ENCODE results near the gene RECQL5. TPM values are rescaled to one million over a fixed set of nuclear protein-coding genes. Genes with fewer than 3 reads are reported as not detected.

The RECQL5 gene
- total and polyA plus RNA-seq, 2 of the 8 experiments (the other 6 are each of a cell fraction or from before 2014, with no cell fraction given): 15.1 to 41.1 TPM

DNA sequence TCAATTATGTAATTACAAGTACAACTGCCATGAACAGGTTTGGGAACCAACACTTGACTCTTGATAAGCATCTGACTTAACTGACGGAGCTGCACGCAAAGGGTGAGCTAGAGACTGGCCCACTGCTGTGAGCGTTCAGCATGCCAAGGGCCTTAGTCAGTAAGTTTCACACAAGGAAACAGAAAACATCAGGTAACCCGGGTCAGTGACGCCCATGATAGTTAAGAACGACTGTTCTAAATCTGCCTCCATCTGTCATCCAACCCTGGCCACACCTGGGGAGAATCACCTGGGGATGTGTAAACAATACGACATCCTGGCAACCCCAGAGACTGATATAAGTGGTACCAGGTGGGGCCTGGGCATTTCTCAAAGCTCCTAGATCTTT, 21.5 kb downstream of the RECQL5 start:
- Histone ChIP-seq H2BK12ac (ENCODE audit: low read depth, low read length) (no peak overlapping the region), H4K91ac (replicated peaks; ENCODE audit: insufficient read length, low read length) (no peak overlapping the region), H2BK120ac (replicated peaks; ENCODE audit: low read depth, low read length) (no peak overlapping the region), H4K5ac (ENCODE audit: insufficient read length, low read depth, low read length) (no peak overlapping the region), H2AFZ (ENCODE audit: low read length) (no peak overlapping the region), H3K23ac (ENCODE audit: insufficient read length) (no peak overlapping the region), H4K20me1 (replicated peaks in 1 of 2; ENCODE audit: control insufficient read depth in 1 of 2, insufficient read depth in 2 of 2, low read length in 2 of 2) (no peaks in the 10 kb centered on the region), H3K18ac (ENCODE audit: extremely low read depth, low read length) (no peak overlapping the region), H3K23me2 (ENCODE audit: low read depth, low read length) (no peaks in the 10 kb centered on the region), H2BK20ac (ENCODE audit: low read length) (no peak overlapping the region), H3K4me2 (ENCODE audit: insufficient read depth in 1 of 2, low read depth in 2 of 2, low read length in 2 of 2) (no peak overlapping the region), H2AK5ac (ENCODE audit: low read depth, low read length) (no peak overlapping the region), H3K79me2 (ENCODE audit: control insufficient read depth in 1 of 2, insufficient read depth in 2 of 2, low read length in 2 of 2) (no peaks in the 10 kb centered on the region; a peak in 1 of 4 replicates), H2BK15ac (ENCODE audit: low read length) (no peak overlapping the region), H3K9ac (replicated peaks in 1 of 4; ENCODE audit: extremely low read depth in 1 of 4, low read depth in 3 of 4, low read length in 3 of 4) (no peak overlapping the region), H3K79me1 (ENCODE audit: low read depth, low read length) (no peaks in the 10 kb centered on the region; the same call in 1 of the 2 replicates), H3K14ac (ENCODE audit: insufficient read length) (no peak overlapping the region), H3K27ac (ENCODE audit: low read depth, low read length) (no peak overlapping the region), H3K36me3 (ENCODE audit: control insufficient read depth in 2 of 4, insufficient read depth in 4 of 4, low read length in 3 of 4) (peaks cover 4 to 15% (median 5%) of the 10 kb centered on the region in 4 experiments; a peak in 7 of 8 replicates), H4K8ac (ENCODE audit: extremely low read depth, insufficient read depth, low read length) (no peak overlapping the region), H3K56ac (replicated peaks; ENCODE audit: insufficient read length, low read depth, low read length) (no peak overlapping the region), H3K4me3 (ENCODE audit: extremely low read depth in 1 of 4, insufficient read depth in 2 of 4, low read depth in 3 of 4, low read length in 4 of 4) (no peak overlapping the region), H3K9me3 (ENCODE audit: insufficient read depth in 2 of 2, low read depth in 1 of 2, low read length in 1 of 2) (no peaks in the 10 kb centered on the region), H3K4ac (replicated peaks; ENCODE audit: insufficient read length, low read depth, low read length) (no peak overlapping the region), H3K4me1 (replicated peaks in 1 of 4; ENCODE audit: control insufficient read depth in 3 of 4, insufficient read depth in 4 of 4, low read length in 3 of 4) (peaks cover 5 to 16% (median 10%) of the 10 kb centered on the region in 4 experiments), H2BK5ac (ENCODE audit: low read depth, low read length) (no peak overlapping the region; the same call in 1 of the 2 replicates), H3K27me3 (replicated peaks in 1 of 4; ENCODE audit: control insufficient read depth in 3 of 4, extremely low read depth in 1 of 4, insufficient read depth in 3 of 4, low read length in 3 of 4) (no peaks in the 10 kb centered on the region)
- 79% methylated on average over 7 of the region's 7 CpGs; no CpG with 5 or more reads in 1 of the 2 experiments for WGBS, 2 experiments (ENCODE audit: extremely low coverage in 1 of 2, insufficient coverage in 1 of 2, insufficient read length in 1 of 2, insufficient replicate concordance in 2 of 2, low coverage in 1 of 2, low lambda C conversion rate in 2 of 2, missing lambda C conversion rate in 1 of 2)
- DNase-seq (ENCODE audit: low read depth in 1 of 2, low spot score in 2 of 2) (no peak), FAIRE-seq (no peak)
- CTCF ChIA-PET (ENCODE audit: partially characterized antibody): interaction anchor here (0.9 to 59.2 kb wide), 6 partner anchors 1 to 119 kb away, joined by 3 to 2200 read pairs (median 160); partner anchors contain the start of genes GALK1, RECQL5, SAP30BP and SMIM5
- POLR2A ChIA-PET (ENCODE audit: partially characterized antibody): interaction anchor here (1.0 to 1.9 kb wide), 7 partner anchors 8 to 112 kb away, joined by 3 to 7 read pairs (median 3); no protein-coding TSS in a partner anchor
- no peak for TF ChIP-seq NRF1 (IDR thresholded peaks at IDR 0.05; ENCODE audit: low read depth, low read length)
- no peak for TF ChIP-seq CREB1 (IDR thresholded peaks at IDR 0.05)
- no peak for TF ChIP-seq TEAD4 (IDR thresholded peaks at IDR 0.05; ENCODE audit: low read depth, low read length)
- no peak for TF ChIP-seq RBBP5 (IDR thresholded peaks at IDR 0.05; ENCODE audit: borderline replicate concordance, low read depth, low read length)
- TF ChIP-seq ZNF274 (IDR thresholded peaks at IDR 0.05; ENCODE audit: borderline replicate concordance, extremely low read depth, low read length): no peak
- TF ChIP-seq JUN (IDR thresholded peaks at IDR 0.05; ENCODE audit: low read depth, low read length): no peak
- TF ChIP-seq SRF (IDR thresholded peaks at IDR 0.05; ENCODE audit: low read depth, low read length): no peak
- no peak for TF ChIP-seq GABPA (IDR thresholded peaks at IDR 0.05; ENCODE audit: borderline replicate concordance, insufficient read depth, low read length)
- no peak for TF ChIP-seq PHF8 (conservative IDR thresholded peaks at IDR 0.05; ENCODE audit: low read depth, low read length)

Data from H1 (cell line).